ENCODE measurements around the gene ZNF576.
"Not testable (repeated sequence)": the region's sequence is repeated elsewhere in the genome, so short reads cannot be mapped to it uniquely, and the experiment has no call there.

Gene ZNF576

DNA sequence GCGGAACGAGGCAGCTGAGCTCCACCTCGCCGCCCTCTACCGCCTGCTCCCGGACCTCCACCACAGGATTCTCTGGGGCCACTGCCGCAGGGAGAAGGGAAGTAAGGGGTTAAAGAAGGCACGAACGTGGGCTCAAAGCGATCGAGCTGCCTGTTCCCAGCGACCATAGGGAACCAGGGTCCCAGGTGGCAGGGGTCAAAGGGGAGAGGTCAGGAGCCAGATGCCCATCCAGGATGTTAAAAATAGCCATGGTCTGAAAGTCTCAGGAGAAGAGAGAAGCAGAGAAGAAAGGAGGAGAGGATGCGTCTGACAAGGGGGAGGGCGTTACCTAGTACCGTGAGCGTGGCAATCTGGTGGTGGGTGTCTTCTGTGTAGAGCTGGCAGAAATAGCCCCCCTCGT is 30.4 kb downstream of the ZNF576 start:
- no peak for DNase-seq (ENCODE audit: low read depth)

DNA sequence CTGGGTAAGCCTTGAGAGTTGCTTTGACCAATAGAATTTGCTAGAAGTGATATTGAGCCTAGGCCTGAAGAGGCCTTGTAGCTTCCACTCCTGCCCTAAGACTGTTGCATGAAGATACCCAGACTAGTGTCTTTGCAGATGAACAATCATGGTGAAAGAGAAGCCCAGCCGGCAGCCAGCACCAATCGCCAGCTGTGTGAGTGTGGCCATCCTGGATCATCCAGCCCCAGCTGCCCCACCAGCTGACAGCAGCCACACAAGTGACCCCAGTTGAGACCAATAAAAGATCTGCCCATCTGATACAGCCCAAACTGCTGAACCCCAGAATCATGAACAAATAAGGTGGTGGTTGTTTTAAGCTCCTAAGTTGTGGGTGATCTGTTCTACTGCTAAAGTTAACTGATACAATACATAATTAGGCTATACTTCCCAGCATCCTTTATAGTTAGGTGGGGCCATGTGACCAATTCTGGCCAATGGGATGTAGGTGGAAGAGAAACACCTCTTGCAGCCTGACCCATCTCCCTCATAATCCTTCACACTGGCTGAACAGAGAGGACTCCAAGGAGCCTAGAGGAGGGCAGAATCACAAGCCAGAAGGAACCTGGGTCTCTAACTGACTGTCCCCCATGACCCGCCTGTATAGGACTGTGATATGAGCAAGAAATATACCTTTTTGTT is 32.4 kb downstream of the ZNF576 start:
- no peak for DNase-seq (ENCODE audit: low read depth)

DNA sequence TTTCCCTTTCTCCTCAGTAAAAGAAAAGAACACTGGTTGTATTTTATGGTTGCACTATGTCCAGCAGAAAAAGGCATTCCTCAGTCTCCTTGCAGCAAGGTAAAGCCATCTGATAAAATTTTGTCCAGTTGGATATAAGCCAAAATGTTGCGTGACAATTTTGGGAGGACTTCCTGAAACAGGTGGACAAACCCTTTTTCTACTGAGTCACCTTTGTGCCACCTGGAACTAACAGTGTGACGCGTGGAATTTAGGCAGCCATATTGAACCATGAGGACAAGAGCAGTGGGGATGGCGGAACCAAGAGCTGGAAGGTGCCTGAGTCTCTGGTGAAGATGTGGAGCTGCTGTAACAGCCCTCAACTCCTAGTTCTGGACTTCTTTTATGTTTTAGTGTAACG is 35.1 kb downstream of the ZNF576 start:
- no peak for DNase-seq (ENCODE audit: low read depth)

DNA sequence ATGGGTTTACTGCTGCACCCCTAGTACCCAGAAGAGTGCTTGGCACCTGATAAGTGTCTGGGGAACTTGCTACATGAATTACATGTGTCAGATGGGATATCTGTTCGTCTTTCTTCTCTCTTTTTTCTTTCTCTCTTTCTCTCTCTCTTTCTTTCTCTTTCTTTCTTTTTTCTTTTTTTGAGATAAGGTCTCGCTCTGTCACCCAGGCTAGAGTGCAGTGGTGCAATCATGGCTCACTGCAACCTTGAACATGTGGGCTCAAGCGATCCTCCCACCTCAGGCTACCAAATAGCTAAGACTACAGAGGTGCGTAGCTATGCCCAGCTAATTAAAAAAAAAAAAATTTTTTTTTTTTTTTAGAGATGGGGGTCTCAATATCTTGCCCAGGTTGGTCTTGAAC is 37.1 kb downstream of the ZNF576 start:
- DNase-seq (ENCODE audit: low read depth), result no peak

DNA sequence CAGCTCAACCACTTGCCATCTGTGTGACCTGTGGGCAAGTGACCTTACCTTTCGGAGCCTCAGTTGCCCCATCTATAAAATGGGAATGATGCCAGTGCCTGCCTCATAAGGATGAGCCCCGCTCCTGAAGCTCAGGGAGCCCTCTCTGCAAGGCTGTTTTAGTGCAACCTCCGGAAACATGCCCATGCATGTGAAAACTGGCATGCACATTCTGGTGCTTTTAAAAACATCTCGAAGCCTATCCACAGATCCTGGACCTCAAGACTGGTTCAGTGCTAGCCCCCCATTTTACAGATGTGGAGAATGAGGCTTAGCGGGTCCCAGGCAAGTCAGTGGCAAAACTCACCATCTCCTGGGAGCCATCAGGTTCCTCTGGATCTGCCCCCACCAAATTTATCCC is 37.7 kb downstream of the ZNF576 start:
- DNase-seq (ENCODE audit: low read depth), result no peak

DNA sequence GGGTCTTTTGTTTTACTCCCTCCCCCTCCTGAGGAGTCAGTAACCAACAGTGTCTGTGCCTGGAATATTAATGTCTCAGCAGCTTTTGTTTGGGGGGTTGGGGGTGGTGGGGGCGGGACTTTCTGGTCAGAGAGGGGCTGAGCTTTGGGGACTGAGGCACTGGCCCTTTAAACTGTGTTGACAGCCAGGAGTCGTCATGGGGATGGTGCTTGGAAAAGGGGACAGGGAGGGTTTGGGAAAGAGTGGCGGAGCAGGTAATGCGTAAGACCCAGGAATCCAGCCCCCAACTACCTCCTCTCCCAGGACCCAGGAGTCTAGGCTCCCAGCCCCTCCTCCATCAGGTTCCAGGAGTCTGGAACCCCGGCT is 38.1 kb downstream of the ZNF576 start:
- DNase-seq (ENCODE audit: low read depth), result no peak

DNA sequence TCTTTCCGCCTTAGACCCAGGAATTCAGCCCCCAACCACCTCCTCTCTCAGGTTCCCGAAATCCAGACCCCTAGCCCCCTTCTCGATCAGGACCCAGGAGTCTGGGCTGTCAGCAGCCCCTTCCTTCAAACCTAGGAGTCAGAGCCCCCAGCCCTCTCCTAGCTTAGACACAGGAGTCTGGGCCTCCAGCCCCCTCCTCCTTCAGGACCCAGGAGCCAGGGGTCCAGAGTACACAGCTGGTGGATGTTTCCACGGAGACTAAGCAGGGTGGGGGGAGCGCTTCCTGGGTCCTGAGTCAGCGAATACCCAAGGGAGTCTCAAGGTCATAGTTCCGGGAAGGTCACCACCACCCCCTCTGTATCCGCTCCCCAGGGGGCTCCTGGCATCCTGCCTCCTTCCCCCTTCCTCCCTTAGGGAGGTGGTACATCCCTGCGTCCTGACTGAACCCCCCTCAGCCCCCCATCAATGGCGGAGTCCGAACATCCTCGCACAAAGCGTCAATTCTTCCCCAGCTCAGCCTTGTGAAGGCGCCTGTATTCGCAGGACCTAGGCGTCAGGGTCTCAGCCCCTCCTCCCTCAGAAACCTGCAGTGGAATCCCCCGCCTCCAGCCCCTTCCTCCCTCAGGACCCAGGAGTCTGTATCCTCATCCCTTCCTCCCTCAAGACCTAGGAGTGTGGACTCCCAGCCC is 38.6 kb downstream of the ZNF576 start:
- no peak for DNase-seq (ENCODE audit: low read depth)

DNA sequence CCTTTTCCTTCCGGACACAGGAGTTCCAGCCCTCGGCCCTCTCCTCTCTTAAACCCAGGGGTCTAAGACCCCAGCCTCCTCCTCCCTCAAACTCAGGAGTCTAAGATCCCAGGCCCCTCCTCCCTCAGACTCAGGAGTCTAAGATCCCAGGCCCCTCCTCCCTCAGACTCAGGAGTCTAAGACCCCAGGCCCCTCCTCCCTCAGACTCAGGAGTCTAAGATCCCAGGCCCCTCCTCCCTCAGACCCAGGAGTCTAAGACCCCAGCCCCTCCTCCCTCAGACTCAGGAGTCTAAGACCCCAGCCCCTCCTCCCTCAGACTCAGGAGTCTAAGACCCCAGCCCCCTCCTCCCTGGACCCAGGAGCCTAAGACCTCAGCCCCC is 39.2 kb downstream of the ZNF576 start:
- DNase-seq (ENCODE audit: low read depth), result not testable (repeated sequence)

DNA sequence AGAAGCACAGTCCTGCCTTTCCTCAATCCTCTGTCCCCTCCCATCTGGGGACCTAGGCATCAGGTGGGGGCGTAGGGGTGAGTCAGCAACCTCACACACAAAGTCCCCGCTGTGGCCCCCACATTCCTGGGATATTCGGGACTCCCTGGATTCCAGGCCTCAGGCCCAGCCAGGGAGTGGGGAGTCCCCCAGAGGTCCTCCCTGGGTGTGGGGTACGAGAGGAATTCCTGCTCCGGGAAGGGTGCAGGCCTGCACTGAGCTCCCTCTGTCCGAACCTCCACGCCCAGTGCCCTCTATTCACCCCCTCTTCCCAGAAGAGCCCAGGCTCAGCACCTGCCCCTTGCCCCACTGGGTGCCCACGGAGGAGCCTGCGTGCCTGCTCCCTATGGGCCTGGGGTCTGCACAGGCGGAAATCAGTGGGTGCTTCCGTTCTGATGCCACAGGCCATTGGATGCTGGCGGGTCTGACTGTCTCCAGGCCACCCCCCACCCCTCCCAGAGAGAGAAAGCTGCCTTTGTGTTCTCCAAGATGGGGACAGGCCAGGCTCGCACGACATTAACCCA is 39.8 kb downstream of the ZNF576 start:
- DNase-seq (ENCODE audit: low read depth), result no peak

DNA sequence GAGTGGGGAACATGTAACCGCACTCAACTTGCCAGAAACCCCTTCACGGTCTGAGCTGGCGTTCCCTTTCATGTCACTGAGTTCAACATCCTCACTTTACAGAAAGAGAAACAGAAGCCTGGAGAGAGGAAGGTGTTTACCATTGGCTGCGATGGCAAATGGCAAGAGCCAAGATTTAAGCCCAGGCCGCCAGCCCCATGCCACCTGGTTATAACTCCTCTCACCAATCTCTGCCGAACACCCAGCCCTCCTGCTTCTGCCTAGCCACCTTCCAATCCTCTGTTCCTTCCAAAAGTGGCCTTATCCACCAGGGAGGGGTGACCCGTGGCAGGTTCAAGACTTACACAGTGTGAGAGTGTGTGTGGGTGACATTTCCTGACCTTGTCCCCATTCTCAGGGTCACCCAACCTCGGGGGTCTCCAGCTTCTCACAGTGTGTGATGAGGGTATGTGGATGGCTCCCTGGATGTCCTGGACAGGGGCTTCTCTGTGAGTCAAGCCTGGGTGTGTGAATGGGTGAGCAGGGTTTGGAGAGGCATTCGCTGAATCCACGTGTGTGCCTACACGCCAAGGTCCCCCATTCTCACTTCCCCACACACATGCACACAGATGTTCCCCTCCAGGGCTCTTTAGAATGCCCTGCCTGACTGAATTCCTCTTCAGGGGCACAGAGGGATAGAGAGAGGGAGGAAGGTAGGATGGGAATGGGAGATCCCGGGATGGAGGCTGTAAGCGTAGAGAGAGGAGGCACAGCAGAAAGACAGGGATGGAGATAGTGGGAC is 42.0 kb downstream of the ZNF576 start:
- no peak for DNase-seq (ENCODE audit: low read depth)

DNA sequence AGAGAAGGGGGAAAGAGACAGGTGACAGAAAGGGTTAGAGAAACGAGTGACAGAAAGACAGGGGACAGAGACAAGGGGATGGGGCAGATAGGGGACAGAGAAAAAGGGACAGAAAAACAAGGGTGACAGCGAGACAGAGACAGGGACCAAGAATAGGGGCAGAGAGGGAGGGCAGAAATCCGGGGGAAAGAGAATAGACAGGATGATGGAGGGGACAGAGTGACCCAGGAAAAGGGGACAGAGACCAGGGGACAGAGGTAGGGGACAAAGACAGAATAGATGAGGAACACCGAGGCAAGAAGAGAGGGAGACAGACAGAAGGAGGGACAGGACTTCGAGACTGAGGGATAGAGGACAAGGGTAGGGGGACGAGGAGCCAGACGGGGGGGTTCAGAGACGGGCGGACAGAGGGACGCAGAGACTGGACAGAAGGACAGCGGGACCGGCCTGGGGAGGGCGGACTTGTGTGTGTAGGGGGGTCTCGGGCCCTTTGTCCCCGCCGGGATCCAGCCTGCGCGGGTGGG is 42.7 kb downstream of the ZNF576 start:
- DNase-seq (ENCODE audit: low read depth), result no peak

DNA sequence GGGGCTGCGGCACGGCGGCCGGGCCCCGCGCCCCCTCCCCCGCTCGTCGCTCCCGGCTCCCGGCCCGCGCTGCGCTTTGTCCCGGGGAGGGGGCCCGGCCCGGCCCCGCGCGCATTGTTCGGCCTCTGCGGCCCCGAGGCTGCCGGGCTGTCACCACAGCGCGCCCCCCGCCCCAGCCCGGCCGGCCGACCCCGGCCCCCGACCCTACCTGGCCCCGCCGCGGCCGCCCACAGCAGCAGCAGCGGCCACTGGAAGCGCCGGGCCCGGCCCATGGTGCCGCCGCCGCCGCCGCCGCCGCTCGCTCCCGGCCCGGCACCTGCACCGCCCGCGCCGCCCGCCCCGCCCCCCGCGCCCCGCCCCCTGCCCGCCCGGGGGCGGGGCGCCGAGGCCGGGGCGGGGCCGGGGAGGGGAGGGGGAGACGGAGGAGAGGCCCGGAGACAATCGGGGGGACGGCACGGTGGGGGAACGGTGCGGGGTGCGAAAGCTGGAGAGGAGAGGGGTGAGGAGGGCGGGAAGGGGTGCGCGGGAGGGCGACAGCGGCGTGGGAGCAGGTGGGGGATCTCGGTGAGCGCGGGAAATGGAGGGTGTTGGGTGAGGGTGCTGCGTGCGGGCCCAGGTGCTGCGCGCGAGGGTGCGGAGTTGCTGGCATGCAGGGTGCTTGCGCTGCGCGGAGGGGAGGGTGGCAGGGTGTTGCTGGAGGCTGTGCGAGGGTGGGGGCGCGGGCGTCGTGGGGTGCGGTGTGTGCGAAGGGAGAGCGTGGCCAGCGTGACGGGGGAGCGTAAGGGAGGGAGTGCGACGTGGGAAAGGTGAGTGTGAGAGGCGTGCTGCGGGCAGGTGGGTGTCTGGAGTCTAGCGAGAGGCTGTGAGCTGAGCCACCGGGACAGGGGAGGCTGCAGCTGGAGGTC is 43.4 kb downstream of the ZNF576 start, which contains the start of gene CADM4:
Gene CADM4, minus strand, starts transcription at position 332 of the 905 bp plus-strand sequence. Its CDS starts 60 bp downstream, at position 272.
- DNase-seq (ENCODE audit: low read depth), result no peak

DNA sequence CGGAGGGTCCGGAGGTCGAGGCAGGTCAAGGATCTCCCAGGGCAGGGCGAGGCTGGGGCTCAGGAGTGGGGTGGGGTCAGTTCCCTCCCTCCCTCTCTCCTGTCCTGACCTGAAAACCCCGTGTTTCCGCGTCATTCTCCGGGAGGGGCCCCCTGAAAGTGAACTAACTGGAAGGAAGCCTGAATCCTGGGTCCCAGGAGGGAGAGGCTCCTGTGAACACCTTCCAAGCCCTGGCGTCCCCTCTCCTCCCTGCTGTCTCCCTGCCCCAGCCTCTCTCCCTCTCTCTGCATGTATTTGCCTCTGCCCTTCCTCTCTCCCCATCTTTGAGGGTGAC is 44.0 kb downstream of the ZNF576 start:
- no peak for DNase-seq (ENCODE audit: low read depth)

DNA sequence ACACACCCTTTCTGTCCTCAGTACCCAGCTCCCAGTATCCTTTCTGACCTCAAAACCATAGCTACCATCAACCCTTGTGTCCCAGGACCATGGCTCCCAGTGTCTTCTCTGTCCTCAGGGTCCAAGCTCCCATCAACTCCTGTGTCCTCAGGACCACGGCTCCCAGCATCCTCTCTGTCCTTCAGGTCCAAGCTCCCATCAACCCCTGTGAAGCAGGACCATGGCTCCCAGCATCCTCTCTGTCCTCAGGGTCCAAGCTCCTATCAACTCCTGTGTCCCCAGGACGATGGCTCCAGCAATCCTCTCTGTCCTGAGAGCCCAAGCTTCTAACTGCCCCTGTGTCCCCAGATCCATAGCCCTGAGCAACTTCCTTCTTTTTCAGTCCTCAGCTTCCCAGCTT is 44.9 kb downstream of the ZNF576 start:
- DNase-seq (ENCODE audit: low read depth), result no peak

DNA sequence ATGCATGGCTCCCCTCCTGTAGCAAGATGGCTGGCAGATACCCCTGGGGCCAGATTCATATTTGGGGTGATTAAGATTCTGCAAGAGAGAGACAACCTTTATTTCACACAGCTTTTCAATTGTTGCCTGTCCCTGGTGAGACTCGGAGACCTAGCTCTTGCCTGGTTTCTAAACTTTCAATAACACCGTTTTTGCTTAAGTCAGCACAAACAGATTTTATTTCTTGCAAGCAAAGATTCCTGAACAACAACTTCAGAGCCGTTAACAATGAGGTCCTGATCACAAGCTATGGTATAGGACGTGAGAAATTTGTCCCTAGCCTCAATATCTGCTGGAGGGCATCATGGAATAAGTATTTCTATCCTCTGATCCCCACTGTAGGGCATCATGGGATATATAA is 46.1 kb downstream of the ZNF576 start:
- DNase-seq (ENCODE audit: low read depth), result no peak

DNA sequence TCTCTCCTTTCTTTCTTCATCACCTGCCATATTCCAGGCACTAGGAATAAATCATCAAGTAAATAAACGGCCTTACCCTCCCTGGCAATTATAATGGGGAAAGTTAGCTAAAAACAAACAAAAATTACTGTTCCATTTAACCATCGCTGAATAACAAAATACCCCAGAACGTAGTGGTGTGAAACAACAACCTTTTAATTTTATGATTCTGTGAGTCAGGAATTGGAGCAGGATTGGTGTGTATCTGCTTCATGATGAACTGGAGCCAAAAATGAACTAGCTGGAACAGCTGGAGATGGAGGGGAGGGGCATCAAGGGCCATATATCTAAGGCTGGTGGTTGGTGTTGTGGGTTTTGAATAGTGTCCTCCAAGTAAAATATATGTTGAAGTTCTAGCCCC is 46.9 kb downstream of the ZNF576 start:
- DNase-seq (ENCODE audit: low read depth), result no peak

DNA sequence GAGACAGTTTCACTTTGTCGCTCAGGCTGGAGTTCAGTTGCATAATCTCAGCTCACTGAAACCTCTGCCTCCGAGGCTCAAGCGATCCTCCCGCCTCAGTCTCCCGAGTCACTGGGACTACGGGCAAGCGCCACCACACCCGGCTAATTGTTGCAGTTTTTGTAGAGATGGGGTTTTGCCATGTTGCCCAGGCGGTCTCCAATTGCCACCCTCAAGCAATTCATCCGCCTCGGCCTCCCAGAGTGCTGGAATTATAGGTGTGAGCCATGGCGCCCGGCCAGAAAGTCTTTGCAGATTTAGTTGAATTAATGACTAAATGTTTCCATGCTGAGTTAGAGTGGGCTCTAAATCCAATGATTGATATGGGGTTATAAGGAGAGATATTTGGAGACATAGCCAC is 47.8 kb downstream of the ZNF576 start:
- DNase-seq (ENCODE audit: low read depth), result no peak

DNA sequence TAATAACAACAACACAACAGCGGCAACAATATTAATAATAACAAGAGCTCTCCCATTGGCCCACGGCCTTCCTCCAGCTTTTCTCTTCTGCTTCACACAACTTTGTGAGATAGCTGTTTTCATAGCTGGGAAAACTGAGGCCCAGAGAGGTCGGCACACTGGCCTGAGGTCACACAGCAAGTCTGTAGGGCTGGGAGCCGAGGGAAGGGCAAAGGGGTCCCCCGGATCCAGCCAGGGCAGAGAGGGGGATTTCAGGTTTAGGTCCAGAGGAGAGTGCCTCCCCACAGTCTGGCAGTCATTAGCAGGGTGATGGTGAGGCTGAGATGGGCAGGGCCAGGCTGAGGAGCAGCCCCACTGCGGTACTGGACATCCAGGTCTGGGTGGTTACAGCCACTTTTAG is 52.2 kb downstream of the ZNF576 start:
- no peak for DNase-seq (ENCODE audit: low read depth)

DNA sequence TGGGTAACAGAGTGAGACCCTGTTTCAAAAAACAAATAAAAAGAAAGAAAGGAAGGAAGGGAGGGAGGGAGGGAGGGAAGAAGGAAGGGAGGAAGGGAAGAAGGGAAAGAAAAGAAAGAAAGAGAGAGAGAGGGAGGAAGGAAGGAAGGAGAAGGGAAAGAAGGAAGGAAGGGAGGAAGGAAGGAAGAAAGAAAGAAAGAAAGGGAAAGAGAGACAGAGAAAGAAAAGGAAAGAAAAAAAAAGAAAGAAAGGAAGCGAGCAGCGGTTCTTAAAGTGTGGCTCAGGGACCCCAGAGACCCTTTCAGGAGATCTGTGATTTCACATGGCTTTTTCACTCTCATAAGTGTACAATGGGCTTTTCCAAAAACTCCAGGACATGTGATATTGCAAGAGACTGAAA is 53.1 kb downstream of the ZNF576 start:
- DNase-seq (ENCODE audit: low read depth), result no peak

DNA sequence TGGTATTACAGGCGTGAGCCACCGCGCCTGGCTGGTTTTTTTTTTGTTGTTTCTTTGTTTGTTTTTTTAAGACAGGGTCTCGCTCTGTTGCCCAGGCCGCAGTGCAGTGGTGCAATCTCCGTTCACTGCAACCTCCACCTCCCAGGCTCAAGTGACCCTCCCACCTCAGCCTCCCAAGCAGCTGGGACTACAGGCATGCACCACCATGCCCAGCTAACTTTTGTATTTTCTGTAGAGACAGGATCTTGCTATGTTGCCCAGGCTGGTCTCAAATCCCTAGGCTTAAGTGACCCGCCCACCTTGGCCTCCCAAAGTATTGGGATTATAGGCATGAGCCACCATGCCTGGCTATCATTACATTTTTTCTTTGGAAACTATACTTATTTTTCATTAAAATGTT is 53.9 kb downstream of the ZNF576 start:
- DNase-seq (ENCODE audit: low read depth), result not testable (repeated sequence)
